HFF-Myc (cell line): ENCODE data around the gene OPCML.

Experiments
- DNase-seq: peaks from one replicate; pipeline ENCODE4 v3.0.0-alpha.2; 2011; ENCODE audit warnings: low read depth; ENCODE audit errors: extremely low read depth
- H3K4me3 ChIP-seq: replicated peaks from 2 replicates; pipeline ENCODE4 v1.5.1; 2011; ENCODE audit warnings: low read depth, mild to moderate bottlenecking, control low read depth, low read length
- CTCF ChIP-seq: IDR thresholded peaks from 2 replicates; pipeline ENCODE4 v1.5.1; 2012; ENCODE audit warnings: mild to moderate bottlenecking, low read depth, low read length, control low read depth; ENCODE audit errors: missing control alignments

OPCML gene

GRCh38 chr11:132453406-132453805, 1078.9 kb downstream of the OPCML start:
- no peak for DNase-seq
- no peak overlapping the region for H3K4me3 ChIP-seq
- TF ChIP-seq CTCF = no peak

GRCh38 chr11:132452616-132453015, 1079.7 kb downstream of the OPCML start:
- no peak for TF ChIP-seq CTCF
- no peak overlapping the region for H3K4me3 ChIP-seq
- no peak for DNase-seq

GRCh38 chr11:132451942-132452601, 1080.2 kb downstream of the OPCML start:
- no peak for TF ChIP-seq CTCF
- DNase-seq = no peak
- H3K4me3 ChIP-seq = no peak overlapping the region

GRCh38 chr11:132450631-132451030, 1081.7 kb downstream of the OPCML start:
- H3K4me3 ChIP-seq = no peak overlapping the region
- TF ChIP-seq CTCF = no peak
- no peak for DNase-seq

- no peak for TF ChIP-seq CTCF
- DNase-seq = no peak
- no peak overlapping the region for H3K4me3 ChIP-seq
Measured at GRCh38 chr11:132448334-132448995, 1083.8 kb downstream of the OPCML start.

- DNase-seq = no peak
- no peak overlapping the region for H3K4me3 ChIP-seq
- no peak for TF ChIP-seq CTCF
Measured at GRCh38 chr11:132447761-132448160, 1084.5 kb downstream of the OPCML start.
